HG03520 (cell line): ENCODE results near the gene C17orf107.
"Not testable (repeated sequence)": the region's sequence is repeated elsewhere in the genome, so short reads cannot be mapped to it uniquely, and the experiment has no call there.

ENCODE experiments used
- ATAC-seq: cut with Tn5 transposase; IDR thresholded peaks from one replicate; pipeline ENCODE4 v1.9.1; 2021; ENCODE audit warnings: mild to moderate bottlenecking, moderate library complexity; ENCODE audit not compliant: unreplicated experiment

Gene C17orf107

GRCh38 chr17:4898927-4899326 is 409 bp upstream of the C17orf107 start:
- no peak for ATAC-seq

DNA sequence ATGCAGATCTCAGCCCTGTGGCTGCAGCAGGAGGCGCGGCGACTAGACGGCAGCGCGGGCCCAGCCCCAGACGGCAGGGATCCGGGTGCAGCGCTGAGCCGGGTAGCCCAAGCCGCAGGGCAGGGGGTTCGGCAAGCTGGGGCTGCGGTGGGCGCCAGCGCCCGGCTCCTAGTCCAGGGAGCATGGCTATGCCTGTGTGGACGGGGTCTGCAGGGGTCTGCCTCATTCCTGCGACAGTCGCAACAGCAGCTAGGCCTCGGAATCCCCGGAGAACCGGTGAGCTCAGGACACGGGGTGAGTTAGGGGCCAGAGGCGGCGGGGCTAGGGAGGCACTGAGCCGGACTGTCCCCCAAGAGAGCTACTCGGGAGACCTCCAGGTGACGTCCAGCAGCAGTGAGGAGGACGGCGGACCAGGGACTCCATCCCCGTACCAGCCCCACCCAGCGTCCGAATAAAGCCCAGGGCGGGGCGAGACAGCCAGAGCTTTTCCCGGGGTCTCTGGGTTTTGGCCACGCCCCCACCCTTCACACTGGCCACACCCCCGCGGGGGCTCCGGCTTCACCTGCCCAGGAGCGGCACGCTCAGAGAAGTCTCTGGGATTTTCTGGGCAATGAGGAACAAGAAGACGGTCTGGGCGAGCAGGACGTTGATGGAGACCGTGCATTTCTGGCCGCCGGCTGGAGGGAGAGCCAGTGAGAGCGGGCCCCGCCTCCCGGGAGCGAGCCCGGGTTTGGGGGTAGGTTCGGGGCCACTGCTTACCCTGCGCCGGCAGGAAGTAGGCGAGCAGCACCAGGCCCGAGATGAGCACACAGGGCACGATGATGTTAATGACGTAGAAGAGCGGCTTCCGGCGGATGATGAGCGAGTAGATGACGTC is 1.1 kb downstream of the C17orf107 start:
- ATAC-seq = no peak

- no peak for ATAC-seq
Observed at GRCh38 chr17:4901108-4901647, 1.8 kb downstream of the C17orf107 start.

DNA sequence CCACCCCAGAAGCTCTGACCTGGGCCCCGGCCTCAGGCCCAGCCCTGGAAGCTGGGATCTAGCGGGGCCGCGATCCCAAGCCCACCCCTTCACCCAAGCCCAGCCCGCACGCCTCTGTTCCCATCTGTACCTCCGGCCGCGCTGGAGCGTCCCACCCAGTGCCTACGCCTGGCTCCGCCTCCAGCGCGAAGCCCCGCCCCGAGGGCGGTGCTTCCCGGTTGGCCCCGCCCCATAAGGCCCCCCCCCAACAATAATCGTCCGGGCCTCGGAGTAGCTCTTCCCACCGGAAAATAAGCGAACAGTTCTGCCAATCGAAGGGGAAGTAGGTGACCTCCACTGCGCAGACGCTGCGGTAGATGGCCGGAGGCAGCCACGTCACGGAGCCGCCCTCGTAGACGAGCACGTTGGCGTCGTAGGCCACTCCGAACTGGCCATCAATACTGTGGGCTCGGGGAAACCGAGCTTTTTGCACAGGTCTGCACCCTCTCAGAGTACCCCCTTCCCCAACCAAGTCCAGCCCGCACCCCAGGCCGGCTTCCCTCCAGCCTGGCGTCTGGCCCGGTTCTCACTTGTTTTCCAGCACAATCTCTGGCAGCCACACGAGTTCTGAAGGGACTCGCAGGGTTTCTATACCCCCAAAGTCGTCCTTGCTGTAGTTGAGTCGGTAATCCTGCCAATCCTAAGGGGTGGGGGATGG is 2.5 kb downstream of the C17orf107 start:
- ATAC-seq = no peak

- ATAC-seq = no peak
Observed at GRCh38 chr17:4902540-4902939, 3.2 kb downstream of the C17orf107 start.

DNA sequence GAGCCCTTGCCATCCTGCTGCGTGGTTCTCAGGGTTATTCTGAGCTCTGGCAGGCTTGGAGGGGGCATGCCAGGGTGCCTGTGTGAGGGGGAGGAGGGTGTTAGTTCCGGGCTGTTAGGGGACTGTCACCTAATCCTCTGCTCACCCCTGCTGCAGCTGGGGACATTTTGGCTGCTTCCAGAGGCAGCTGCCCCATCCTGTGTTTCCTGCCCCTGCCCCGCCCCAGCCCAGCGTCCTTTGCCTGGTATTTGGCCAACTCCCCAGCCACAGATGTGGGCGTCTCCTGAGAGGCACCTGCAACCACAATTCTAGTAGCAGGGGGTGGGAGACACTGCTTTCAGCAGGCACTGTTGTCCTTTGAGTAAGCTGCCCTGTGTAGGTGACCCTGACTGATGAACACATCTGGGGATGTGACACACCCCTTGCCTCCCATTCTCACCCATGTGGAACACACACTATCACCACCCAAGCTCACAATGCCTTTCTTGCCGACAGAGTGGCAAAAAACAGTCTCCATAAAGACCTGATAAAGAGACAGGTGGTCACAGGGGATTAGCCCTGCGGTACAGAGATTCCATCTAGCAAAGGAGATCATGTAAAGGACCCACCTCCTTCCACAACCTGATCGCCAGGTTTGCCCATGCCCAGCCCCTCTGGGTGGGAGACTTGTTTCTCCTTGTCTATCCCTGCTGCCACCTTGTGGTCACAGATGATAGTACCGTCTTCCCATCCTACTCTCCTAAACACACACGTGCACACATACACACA is 3.9 kb downstream of the C17orf107 start, which contains the start of gene CHRNE:
CHRNE (minus strand) TSS at position 48 of the 768 bp plus-strand sequence; CDS start at position 13, 35 bp downstream.
- ATAC-seq = no peak

GRCh38 chr17:4906642-4907041 is 7.3 kb downstream of the C17orf107 start:
- ATAC-seq = not testable (repeated sequence)

DNA sequence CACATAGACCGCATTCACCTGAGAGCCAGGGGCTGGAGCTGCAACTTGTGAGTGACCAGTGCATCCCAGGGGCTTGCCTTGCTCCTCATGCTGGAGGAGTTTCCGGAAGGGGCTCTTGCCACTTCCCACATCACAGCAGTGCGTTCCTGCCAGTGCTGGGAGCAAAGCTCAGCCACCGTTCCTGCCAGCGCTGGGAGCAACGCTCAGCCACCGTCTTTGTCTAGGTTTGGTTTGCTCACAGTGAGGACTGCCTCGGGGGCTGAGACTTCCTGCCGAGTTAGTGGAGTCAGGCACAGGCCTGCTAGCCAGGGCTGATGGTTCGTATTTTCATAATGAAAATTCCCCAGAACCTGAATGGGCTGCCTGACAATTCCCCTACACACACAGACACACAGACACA is 9.0 kb downstream of the C17orf107 start:
- ATAC-seq = no peak

GRCh38 chr17:4908711-4909496 is 9.6 kb downstream of the C17orf107 start:
- ATAC-seq = no peak

DNA sequence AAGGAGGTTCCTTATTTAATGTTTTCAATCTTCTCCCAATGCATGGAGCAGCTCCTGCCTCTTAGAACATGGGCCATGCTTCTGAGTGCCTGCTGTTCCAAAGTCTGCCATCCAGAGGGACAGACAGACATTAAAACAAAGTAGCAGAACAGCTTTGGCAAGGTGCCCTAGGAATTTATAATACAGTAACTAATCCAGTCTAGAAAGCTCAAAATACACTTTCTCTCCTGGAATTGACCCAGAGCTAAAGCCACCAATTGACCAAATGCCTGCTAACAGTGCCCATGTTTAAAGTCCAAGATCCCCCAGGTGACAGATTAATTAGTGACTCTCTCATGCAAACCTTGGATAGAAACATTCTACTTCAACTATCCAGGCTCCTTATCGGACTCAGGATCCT is 14.7 kb downstream of the C17orf107 start:
- no peak for ATAC-seq

- ATAC-seq = not testable (repeated sequence)
Observed at GRCh38 chr17:4914551-4914950, 15.2 kb downstream of the C17orf107 start.

DNA sequence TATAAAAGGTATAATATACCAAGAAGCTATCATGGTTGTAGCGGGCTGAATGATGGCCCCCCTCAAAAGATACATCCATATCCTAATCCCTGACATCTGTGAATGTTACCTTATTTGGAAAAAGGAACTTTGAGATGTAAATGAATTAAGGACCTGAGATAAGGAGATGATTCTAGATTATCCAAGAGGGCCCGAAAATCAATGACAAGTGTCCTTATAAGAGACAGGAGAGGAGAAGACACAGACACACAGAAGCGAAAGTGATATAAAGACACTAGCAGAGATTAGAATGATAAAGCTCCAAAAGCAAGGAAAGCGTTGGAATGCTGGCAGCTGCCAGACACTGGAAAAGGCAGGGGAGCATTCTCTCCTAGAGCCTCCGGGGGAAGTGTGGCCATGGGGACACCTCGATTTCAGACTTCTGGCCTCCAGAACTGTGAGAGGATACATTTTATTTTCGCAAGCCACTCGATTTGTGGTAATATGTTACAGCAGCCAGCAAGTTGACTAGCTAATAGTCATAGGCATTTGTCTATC is 20.2 kb downstream of the C17orf107 start:
- no peak for ATAC-seq

- no peak for ATAC-seq
Observed at GRCh38 chr17:4920351-4921048, 21.2 kb downstream of the C17orf107 start.

DNA sequence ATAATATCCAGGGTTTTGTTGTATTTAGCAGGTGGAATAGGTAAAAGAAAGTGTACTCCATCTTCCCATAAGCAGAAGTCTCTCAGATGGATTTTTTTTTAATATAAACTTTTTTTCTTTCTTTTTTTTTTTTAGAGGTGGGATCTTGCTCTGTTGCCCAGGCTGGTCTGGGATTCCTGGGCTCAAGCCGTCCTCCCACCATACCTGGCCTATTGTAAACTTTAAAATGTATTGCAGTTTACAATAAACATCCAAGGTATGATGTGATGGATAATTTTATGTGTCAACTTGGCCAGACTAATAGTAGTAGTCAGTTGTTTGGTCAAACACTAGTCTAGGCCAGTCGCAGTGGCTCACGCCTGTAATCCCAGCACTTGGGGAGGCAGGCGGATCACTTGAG is 22.0 kb downstream of the C17orf107 start:
- ATAC-seq = no peak

DNA sequence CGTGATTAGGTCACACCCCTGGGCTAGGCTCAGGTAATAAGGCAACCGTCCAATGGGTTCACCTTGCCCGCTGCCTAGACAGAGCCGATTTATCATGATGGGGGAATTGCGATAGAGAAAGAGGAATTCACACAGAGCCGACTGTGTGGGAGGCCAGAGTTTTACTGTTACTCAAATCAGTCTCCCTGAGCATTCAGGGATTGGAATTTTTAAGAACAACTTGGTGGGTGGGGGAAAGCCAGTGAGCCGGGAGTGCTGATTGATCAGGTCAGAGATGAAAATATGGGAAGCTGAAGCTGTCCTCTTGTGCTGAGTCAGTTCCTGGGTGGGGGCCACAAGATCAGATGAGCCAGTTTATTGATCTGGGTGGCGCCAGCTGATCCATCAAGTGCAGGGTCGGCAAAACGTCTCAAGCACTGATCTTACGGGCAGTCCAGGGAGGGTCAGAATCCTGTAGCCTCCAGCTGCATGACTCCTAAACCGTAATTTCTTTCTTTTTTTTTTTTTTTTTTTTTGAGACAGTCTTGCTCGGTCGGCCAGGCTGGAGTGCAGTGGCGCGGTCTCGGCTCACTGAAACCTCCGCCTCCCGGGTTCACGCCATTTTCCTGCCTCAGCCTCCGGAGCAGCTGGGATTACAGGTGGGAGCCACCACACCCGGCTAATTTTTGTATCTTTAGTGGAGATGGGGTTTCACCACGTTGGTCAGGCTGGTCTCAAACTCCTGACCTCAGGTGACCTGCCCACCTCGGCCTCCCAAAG is 27.4 kb downstream of the C17orf107 start:
- ATAC-seq = not testable (repeated sequence)

DNA sequence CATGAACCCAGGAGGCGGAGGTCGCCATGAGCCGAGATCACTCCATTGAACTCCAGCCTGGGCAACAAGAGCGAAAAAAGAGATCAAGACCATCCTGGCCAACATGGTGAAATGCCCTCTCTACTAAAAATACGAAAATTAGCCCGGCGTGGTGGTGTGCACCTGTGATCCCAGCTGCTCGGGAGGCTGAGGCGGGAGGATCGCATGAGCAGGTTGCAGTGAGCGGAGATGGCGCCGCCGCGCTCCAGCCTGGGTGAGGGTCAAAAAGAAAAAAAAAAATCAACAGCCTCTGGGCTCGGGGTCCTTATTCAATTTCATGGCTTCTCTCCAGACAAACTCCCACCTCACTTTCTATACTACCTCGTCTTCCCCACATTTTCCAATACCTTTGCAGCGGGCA is 29.5 kb downstream of the C17orf107 start:
- no peak for ATAC-seq

DNA sequence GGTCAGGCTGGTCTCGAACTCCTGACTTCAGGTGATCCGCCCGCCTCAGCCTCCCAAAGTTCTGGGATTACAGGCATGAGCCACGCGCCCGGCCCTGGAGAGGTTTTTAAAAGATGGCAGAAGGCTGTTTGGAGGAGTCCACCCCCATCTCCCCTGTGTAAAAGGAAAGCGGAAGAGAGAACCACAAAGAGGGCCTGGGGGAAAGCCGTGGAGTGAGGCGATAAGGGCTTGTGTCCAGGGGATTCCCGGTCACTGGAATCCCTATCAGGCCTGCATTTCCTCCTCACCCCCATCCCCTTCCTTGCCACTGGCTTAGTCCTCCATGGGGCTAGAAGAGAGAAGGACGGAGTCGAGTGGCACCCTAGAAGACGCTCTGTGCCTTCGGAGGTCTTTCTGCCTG is 32.6 kb downstream of the C17orf107 start, which contains the start of gene GP1BA:
GP1BA (plus strand) TSS at position 315 of the 400 bp plus-strand sequence. CDS start 328 bp downstream, outside the sequence.
- no peak for ATAC-seq

GRCh38 chr17:4932756-4933155 is 33.4 kb downstream of the C17orf107 start:
- ATAC-seq = no peak
